ENCODE measurements around the gene CAPN9. TPM values are rescaled to one million over a fixed set of nuclear protein-coding genes. Genes with fewer than 3 reads are reported as not detected.

CAPN9 gene
- total and polyA plus RNA-seq, 4 donors: not detected

DNA sequence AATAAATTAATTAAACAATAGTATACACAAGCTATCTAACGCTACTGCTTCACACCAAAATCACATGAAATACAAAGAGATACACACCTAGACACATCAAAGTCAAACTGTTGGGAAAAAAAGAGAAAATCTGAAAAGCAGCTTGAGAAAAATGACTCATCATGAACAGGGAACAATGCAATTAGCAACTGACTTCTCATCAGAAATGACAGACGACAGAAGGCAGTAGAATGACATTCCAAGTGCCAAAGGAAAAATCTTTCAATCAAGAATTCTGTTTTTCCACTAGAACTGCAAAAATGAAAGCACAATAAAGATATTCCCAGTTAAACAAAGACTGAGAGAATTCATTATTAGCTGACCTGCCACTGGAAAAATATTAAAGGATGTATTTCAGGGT, 57.2 kb downstream of the CAPN9 start:
- Histone ChIP-seq H3K36me3 (ENCODE audit: control insufficient read depth in 4 of 4, insufficient read depth in 3 of 4, low read depth in 1 of 4, low read length in 3 of 4) (no peaks in the 10 kb centered on the region), H3K9me3 (ENCODE audit: control insufficient read depth in 4 of 4, low read length in 3 of 4) (no peaks in the 10 kb centered on the region), H3K27me3 (ENCODE audit: control insufficient read depth in 4 of 4, insufficient read depth in 4 of 4, low read length in 3 of 4) (no peaks in the 10 kb centered on the region), H3K9ac (ENCODE audit: low read depth in 1 of 2, low read length in 2 of 2) (no peak overlapping the region), H3K27ac (ENCODE audit: low read depth in 1 of 2, low read length in 2 of 2) (no peak overlapping the region), H3K4me3 (ENCODE audit: low read depth in 1 of 3, low read length in 3 of 3) (no peak overlapping the region), H3K4me1 (ENCODE audit: control insufficient read depth in 4 of 4, insufficient read depth in 4 of 4, low read length in 3 of 4) (no peaks in the 10 kb centered on the region)
- TF ChIP-seq, protein P1, sequence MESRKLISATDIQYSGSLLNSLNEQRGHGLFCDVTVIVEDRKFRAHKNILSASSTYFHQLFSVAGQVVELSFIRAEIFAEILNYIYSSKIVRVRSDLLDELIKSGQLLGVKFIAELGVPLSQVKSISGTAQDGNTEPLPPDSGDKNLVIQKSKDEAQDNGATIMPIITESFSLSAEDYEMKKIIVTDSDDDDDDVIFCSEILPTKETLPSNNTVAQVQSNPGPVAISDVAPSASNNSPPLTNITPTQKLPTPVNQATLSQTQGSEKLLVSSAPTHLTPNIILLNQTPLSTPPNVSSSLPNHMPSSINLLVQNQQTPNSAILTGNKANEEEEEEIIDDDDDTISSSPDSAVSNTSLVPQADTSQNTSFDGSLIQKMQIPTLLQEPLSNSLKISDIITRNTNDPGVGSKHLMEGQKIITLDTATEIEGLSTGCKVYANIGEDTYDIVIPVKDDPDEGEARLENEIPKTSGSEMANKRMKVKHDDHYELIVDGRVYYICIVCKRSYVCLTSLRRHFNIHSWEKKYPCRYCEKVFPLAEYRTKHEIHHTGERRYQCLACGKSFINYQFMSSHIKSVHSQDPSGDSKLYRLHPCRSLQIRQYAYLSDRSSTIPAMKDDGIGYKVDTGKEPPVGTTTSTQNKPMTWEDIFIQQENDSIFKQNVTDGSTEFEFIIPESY (IDR thresholded peaks at IDR 0.05): no peak
- TF ChIP-seq GABPA (IDR thresholded peaks at IDR 0.05 in 1 of 2, conservative IDR thresholded peaks at IDR 0.05 in 1 of 2): no peak
- TF ChIP-seq, protein P2, sequence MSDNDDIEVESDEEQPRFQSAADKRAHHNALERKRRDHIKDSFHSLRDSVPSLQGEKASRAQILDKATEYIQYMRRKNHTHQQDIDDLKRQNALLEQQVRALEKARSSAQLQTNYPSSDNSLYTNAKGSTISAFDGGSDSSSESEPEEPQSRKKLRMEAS (IDR thresholded peaks at IDR 0.05): no peak
- TF ChIP-seq, protein P3, sequence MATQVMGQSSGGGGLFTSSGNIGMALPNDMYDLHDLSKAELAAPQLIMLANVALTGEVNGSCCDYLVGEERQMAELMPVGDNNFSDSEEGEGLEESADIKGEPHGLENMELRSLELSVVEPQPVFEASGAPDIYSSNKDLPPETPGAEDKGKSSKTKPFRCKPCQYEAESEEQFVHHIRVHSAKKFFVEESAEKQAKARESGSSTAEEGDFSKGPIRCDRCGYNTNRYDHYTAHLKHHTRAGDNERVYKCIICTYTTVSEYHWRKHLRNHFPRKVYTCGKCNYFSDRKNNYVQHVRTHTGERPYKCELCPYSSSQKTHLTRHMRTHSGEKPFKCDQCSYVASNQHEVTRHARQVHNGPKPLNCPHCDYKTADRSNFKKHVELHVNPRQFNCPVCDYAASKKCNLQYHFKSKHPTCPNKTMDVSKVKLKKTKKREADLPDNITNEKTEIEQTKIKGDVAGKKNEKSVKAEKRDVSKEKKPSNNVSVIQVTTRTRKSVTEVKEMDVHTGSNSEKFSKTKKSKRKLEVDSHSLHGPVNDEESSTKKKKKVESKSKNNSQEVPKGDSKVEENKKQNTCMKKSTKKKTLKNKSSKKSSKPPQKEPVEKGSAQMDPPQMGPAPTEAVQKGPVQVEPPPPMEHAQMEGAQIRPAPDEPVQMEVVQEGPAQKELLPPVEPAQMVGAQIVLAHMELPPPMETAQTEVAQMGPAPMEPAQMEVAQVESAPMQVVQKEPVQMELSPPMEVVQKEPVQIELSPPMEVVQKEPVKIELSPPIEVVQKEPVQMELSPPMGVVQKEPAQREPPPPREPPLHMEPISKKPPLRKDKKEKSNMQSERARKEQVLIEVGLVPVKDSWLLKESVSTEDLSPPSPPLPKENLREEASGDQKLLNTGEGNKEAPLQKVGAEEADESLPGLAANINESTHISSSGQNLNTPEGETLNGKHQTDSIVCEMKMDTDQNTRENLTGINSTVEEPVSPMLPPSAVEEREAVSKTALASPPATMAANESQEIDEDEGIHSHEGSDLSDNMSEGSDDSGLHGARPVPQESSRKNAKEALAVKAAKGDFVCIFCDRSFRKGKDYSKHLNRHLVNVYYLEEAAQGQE (IDR thresholded peaks at IDR 0.05): no peak
- no peak for TF ChIP-seq HNF4A (conservative IDR thresholded peaks at IDR 0.05)
- no peak for TF ChIP-seq SP1 (IDR thresholded peaks at IDR 0.05)
- TF ChIP-seq, protein P4, sequence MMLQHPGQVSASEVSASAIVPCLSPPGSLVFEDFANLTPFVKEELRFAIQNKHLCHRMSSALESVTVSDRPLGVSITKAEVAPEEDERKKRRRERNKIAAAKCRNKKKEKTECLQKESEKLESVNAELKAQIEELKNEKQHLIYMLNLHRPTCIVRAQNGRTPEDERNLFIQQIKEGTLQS (IDR thresholded peaks at IDR 0.05): no peak
- TF ChIP-seq RXRA (IDR thresholded peaks at IDR 0.05): no peak
- TF ChIP-seq EGR1 (IDR thresholded peaks at IDR 0.05; ENCODE audit: low read depth in 2 of 2): no peak
- no peak for TF ChIP-seq NR2F2 (IDR thresholded peaks at IDR 0.05)
- TF ChIP-seq, protein P5, sequence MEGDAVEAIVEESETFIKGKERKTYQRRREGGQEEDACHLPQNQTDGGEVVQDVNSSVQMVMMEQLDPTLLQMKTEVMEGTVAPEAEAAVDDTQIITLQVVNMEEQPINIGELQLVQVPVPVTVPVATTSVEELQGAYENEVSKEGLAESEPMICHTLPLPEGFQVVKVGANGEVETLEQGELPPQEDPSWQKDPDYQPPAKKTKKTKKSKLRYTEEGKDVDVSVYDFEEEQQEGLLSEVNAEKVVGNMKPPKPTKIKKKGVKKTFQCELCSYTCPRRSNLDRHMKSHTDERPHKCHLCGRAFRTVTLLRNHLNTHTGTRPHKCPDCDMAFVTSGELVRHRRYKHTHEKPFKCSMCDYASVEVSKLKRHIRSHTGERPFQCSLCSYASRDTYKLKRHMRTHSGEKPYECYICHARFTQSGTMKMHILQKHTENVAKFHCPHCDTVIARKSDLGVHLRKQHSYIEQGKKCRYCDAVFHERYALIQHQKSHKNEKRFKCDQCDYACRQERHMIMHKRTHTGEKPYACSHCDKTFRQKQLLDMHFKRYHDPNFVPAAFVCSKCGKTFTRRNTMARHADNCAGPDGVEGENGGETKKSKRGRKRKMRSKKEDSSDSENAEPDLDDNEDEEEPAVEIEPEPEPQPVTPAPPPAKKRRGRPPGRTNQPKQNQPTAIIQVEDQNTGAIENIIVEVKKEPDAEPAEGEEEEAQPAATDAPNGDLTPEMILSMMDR (IDR thresholded peaks at IDR 0.05; ENCODE audit: low read depth, low read length, missing input control): no peak
- TF ChIP-seq YY1 (IDR thresholded peaks at IDR 0.05): no peak
- TF ChIP-seq FOXA2 (IDR thresholded peaks at IDR 0.05): no peak
- no peak for TF ChIP-seq TAF1 (conservative IDR thresholded peaks at IDR 0.05)
- no peak for DNase-seq (ENCODE audit: low spot score)
- WGBS: 88% methylated on average over 2 of the region's 2 CpGs

DNA sequence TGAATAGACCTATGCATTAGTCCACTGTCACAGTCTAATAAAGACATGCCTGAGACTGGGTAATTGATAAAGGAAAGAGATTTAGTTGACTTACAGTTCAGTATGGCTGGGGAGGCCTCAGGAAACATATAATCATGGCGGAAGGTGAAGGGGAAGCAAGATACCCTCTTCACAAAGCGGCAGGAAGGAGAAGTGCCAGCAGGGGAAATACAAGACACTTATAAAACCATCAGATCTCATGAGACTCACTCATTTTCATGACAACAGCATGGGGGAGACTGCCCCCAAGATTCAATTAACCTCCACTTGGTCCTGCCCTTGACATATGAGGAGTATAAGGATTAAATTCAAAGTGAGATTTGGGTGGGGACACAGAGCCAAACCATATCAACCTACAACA, 59.4 kb downstream of the CAPN9 start:
- Histone ChIP-seq H3K4me1 (ENCODE audit: control insufficient read depth in 4 of 4, insufficient read depth in 4 of 4, low read length in 3 of 4) (no peaks in the 10 kb centered on the region), H3K36me3 (ENCODE audit: control insufficient read depth in 4 of 4, insufficient read depth in 3 of 4, low read depth in 1 of 4, low read length in 3 of 4) (no peaks in the 10 kb centered on the region), H3K27me3 (ENCODE audit: control insufficient read depth in 4 of 4, insufficient read depth in 4 of 4, low read length in 3 of 4) (no peaks in the 10 kb centered on the region), H3K4me3 (ENCODE audit: low read depth in 1 of 3, low read length in 3 of 3) (no peak overlapping the region), H3K9me3 (ENCODE audit: control insufficient read depth in 4 of 4, low read length in 3 of 4) (no peaks in the 10 kb centered on the region), H3K27ac (ENCODE audit: low read depth in 1 of 2, low read length in 2 of 2) (no peak overlapping the region), H3K9ac (ENCODE audit: low read depth in 1 of 2, low read length in 2 of 2) (no peak overlapping the region)
- 83% methylated on average over 2 of the region's 2 CpGs for WGBS
- no peak for DNase-seq (ENCODE audit: low spot score)
- TF ChIP-seq, protein P2 (IDR thresholded peaks at IDR 0.05): no peak
- no peak for TF ChIP-seq RXRA (IDR thresholded peaks at IDR 0.05)
- TF ChIP-seq, protein P1 (IDR thresholded peaks at IDR 0.05): no peak
- no peak for TF ChIP-seq NR2F2 (IDR thresholded peaks at IDR 0.05)
- no peak for TF ChIP-seq TAF1 (conservative IDR thresholded peaks at IDR 0.05)
- no peak for TF ChIP-seq FOXA1 (IDR thresholded peaks at IDR 0.05)
- TF ChIP-seq RAD21 (IDR thresholded peaks at IDR 0.05): no peak
- TF ChIP-seq, protein P3 (IDR thresholded peaks at IDR 0.05): no peak
- no peak for TF ChIP-seq EGR1 (IDR thresholded peaks at IDR 0.05; ENCODE audit: low read depth in 2 of 2)

Data from liver (tissue), 9 donors.